GM12891 (cell line): ENCODE measurements around the gene CHP1.

ENCODE experiments used
- POLR2A ChIP-seq: IDR thresholded peaks from 2 replicates; pipeline ENCODE4 v1.6.1; 2011; ENCODE audit warnings: low read depth, low read length, control low read depth
- POLR2AphosphoS5 ChIP-seq: IDR thresholded peaks from 2 replicates; pipeline ENCODE4 v1.6.1; 2011; ENCODE audit warnings: low read depth, low read length, control low read depth
- POU2F2 ChIP-seq: IDR thresholded peaks from 2 replicates; pipeline ENCODE4 v1.6.1; 2011; ENCODE audit warnings: low read depth, mild to moderate bottlenecking, control low read depth, low read length, moderate library complexity
- SPI1 ChIP-seq: IDR thresholded peaks from 2 replicates; pipeline ENCODE4 v1.6.1; 2011; ENCODE audit warnings: low read depth, low read length, control low read depth
- TAF1 ChIP-seq: IDR thresholded peaks from 2 replicates; pipeline ENCODE4 v1.6.1; 2011; ENCODE audit warnings: low read depth, low read length, control low read depth

DNA sequence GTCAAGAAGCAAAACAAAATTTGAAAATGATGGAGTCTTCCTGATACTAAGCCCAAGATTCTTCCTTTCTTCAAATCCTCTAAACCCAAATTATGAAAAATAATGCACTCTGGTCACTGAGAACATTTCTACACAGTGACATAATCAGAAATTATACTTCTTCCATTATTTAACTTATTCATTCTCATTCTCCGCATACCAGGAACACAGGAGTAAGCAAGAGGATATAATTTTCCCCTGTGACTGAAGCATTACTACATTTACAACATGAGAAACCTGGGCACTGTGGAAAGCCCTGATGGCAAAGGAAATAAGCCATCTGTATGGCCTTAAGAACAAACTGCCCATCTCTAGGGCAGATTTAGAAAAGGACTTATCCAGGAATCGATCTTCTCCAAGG lies 47.5 kb upstream of the CHP1 start:
- no peak for TF ChIP-seq POLR2A
- no peak for TF ChIP-seq POLR2AphosphoS5
- no peak for TF ChIP-seq TAF1
- no peak for TF ChIP-seq POU2F2
- TF ChIP-seq SPI1, result no peak
